Neural progenitor cell (in vitro differentiated cells): Measurements from ENCODE around the gene ARPC5L. TPM values are rescaled to one million over a fixed set of nuclear protein-coding genes. Genes with fewer than 3 reads are reported as not detected.

Source experiments
- DNase-seq: peaks from one replicate; pipeline ENCODE4 v3.0.0-alpha.2; 2016; ENCODE audit warnings: low spot score
- H2AFZ ChIP-seq: fragments of 200-600 bp; sonication (generic); replicated peaks from 2 replicates; pipeline ENCODE4 v1.6.1; 2016; ENCODE audit warnings: antibody characterized with exemption
- H3F3A ChIP-seq: fragments of 200-600 bp; sonication (generic); 2 replicates; pipeline ENCODE4 v1.6.1; 2016; ENCODE audit warnings: antibody characterized with exemption, low read depth
- H3K27ac ChIP-seq: fragments of 200-600 bp; sonication (generic); 2 replicates; pipeline ENCODE4 v1.5.1; 2016; ENCODE audit warnings: mild to moderate bottlenecking
- H3K27me3 ChIP-seq: fragments of 200-600 bp; sonication (generic); 2 replicates; pipeline ENCODE4 v1.6.1; 2016; ENCODE audit warnings: mild to moderate bottlenecking, moderate library complexity
- H3K36me3 ChIP-seq: fragments of 200-600 bp; sonication (generic); 2 replicates; pipeline ENCODE4 v1.5.1; 2016
- H3K4me1 ChIP-seq: fragments of 200-600 bp; sonication (generic); 2 replicates; pipeline ENCODE4 v1.6.1; 2016; ENCODE audit warnings: mixed run types
- H3K4me2 ChIP-seq: fragments of 200-600 bp; sonication (generic); 2 replicates; pipeline ENCODE4 v1.6.1; 2016
- H3K4me3 ChIP-seq: fragments of 200-600 bp; sonication (generic); 2 replicates; pipeline ENCODE4 v1.5.1; 2016
- H3K79me2 ChIP-seq: fragments of 200-600 bp; sonication (generic); 2 replicates; pipeline ENCODE4 v1.6.1; 2016; ENCODE audit warnings: low read depth
- H3K9ac ChIP-seq: fragments of 200-600 bp; sonication (generic); 2 replicates; pipeline ENCODE4 v1.6.1; 2016
- H3K9me3 ChIP-seq: fragments of 200-600 bp; sonication (generic); 2 replicates; pipeline ENCODE4 v1.5.1; 2016; ENCODE audit warnings: low read depth
- H4K20me1 ChIP-seq: fragments of 200-600 bp; sonication (generic); 2 replicates; pipeline ENCODE4 v1.6.1; 2016; ENCODE audit warnings: low read depth
- H3K27ac Mint-ChIP-seq: 3 replicates; pipeline ENCODE4 v1.8.0; 2021; ENCODE audit warnings: mixed read lengths
- H3K27me3 Mint-ChIP-seq: 2 replicates; pipeline ENCODE4 v1.8.0; 2022; ENCODE audit warnings: low read depth, mild to moderate bottlenecking, inconsistent platforms, moderate library complexity, mixed read lengths; ENCODE audit not compliant: insufficient read depth
- H3K36me3 Mint-ChIP-seq: 3 replicates; pipeline ENCODE4 v1.8.0; 2021; ENCODE audit warnings: mixed read lengths
- H3K4me1 Mint-ChIP-seq: 3 replicates; pipeline ENCODE4 v1.8.0; 2021; ENCODE audit warnings: mixed read lengths
- H3K4me3 Mint-ChIP-seq: 3 replicates; pipeline ENCODE4 v1.8.0; 2021; ENCODE audit warnings: mild to moderate bottlenecking, moderate library complexity, mixed read lengths
- H3K9me3 Mint-ChIP-seq: 3 replicates; pipeline ENCODE4 v1.8.0; 2020; ENCODE audit warnings: mixed read lengths
- EZH2 ChIP-seq: fragments of 200-600 bp; sonication (generic); IDR thresholded peaks from 2 replicates; pipeline ENCODE4 v1.6.1; 2017; ENCODE audit warnings: antibody characterized with exemption, mild to moderate bottlenecking, moderate library complexity
- EZH2phosphoT487 ChIP-seq: fragments of 200-600 bp; sonication (generic); IDR thresholded peaks from 2 replicates; pipeline ENCODE4 v1.6.1; 2017; ENCODE audit warnings: antibody characterized with exemption
- total RNA-seq: library from RNA; depleted of rRNA; stranded (reverse); fragments of >200 nt; gene quantifications from 2 replicates; pipeline ENCODE4 v1.2.3, GENCODE V29; 2015; ENCODE audit warnings: low replicate concordance
- TF ChIP-seq, protein P1 (sequence below): fragments of 200-600 bp; sonication (generic); IDR thresholded peaks from 2 replicates; pipeline ENCODE4 v1.5.1; 2017; ENCODE audit warnings: antibody characterized with exemption, mild to moderate bottlenecking

ARPC5L gene
- total RNA-seq, 1 donor from 2014 or later, result 24.0 TPM

DNA sequence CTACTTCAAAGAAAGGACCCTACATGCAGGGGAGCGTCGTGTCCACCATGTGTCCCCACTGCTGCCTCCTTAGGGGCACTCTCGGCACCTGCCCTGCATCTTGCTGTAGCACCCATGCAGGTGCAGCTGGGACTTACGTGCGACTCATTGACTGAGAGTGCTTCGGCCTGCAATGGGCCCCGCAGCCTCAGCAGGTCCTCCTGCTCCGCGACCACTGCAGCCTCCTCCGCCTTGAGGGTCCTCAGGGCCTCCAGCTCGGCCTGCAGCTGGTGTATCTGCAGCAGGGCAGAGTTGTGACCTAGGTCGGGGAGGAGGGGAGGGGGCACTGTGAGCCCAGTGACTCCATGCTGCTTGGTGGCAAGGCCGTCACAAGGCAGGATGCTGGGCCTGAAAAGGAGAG is 27.1 kb downstream of the ARPC5L start:
- Histone ChIP-seq H3K9me3 (no peaks in the 10 kb centered on the region), H3K27me3 (no peaks in the 10 kb centered on the region), H3F3A (peaks cover 8% of the 10 kb centered on the region), H3K79me2 (no peaks in the 10 kb centered on the region), H3K4me2 (no peak overlapping the region), H4K20me1 (no peaks in the 10 kb centered on the region), H3K36me3 (no peaks in the 10 kb centered on the region), H3K4me1 (peaks cover 8% of the 10 kb centered on the region), H3K9ac (no peak overlapping the region), H3K27ac (no peak overlapping the region), H2AFZ (no peak overlapping the region), H3K4me3 (no peak overlapping the region)
- Mint-ChIP-seq H3K36me3 (peaks cover 22% of the 10 kb centered on the region), H3K27me3 (no peaks in the 10 kb centered on the region), H3K9me3 (no peaks in the 10 kb centered on the region), H3K4me1 (peaks cover 2% of the 10 kb centered on the region), H3K4me3 (no peak overlapping the region), H3K27ac (no peak overlapping the region)
- TF ChIP-seq, protein P1, sequence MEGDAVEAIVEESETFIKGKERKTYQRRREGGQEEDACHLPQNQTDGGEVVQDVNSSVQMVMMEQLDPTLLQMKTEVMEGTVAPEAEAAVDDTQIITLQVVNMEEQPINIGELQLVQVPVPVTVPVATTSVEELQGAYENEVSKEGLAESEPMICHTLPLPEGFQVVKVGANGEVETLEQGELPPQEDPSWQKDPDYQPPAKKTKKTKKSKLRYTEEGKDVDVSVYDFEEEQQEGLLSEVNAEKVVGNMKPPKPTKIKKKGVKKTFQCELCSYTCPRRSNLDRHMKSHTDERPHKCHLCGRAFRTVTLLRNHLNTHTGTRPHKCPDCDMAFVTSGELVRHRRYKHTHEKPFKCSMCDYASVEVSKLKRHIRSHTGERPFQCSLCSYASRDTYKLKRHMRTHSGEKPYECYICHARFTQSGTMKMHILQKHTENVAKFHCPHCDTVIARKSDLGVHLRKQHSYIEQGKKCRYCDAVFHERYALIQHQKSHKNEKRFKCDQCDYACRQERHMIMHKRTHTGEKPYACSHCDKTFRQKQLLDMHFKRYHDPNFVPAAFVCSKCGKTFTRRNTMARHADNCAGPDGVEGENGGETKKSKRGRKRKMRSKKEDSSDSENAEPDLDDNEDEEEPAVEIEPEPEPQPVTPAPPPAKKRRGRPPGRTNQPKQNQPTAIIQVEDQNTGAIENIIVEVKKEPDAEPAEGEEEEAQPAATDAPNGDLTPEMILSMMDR, result no peak
- TF ChIP-seq EZH2phosphoT487 (no peak), EZH2 (no peak)
- no peak for DNase-seq

GRCh38 chr9:124890179-124890578 is 28.2 kb downstream of the ARPC5L start:
- Mint-ChIP-seq H3K4me1 (no peaks in the 10 kb centered on the region), H3K27ac (no peak overlapping the region), H3K36me3 (peaks cover 17% of the 10 kb centered on the region), H3K27me3 (no peaks in the 10 kb centered on the region), H3K9me3 (no peaks in the 10 kb centered on the region), H3K4me3 (no peak overlapping the region)
- H3K27me3 ChIP-seq, result no peaks in the 10 kb centered on the region
- TF ChIP-seq, protein P1, result no peak
- TF ChIP-seq EZH2phosphoT487 (no peak), EZH2 (no peak)
- H3K4me2 ChIP-seq, result no peak overlapping the region
- no peaks in the 10 kb centered on the region for H3K4me1 ChIP-seq
- H3K9me3 ChIP-seq, result no peaks in the 10 kb centered on the region
- no peak overlapping the region for H2AFZ ChIP-seq
- no peak for DNase-seq
- no peaks in the 10 kb centered on the region for H3K36me3 ChIP-seq
- H3K4me3 ChIP-seq, result no peak overlapping the region
- no peaks in the 10 kb centered on the region for H3F3A ChIP-seq
- no peaks in the 10 kb centered on the region for H3K79me2 ChIP-seq
- H3K27ac ChIP-seq, result no peak overlapping the region
- H4K20me1 ChIP-seq, result no peaks in the 10 kb centered on the region
- H3K9ac ChIP-seq, result no peak overlapping the region

GRCh38 chr9:124894035-124894740 is 32.3 kb downstream of the ARPC5L start:
- Mint-ChIP-seq H3K36me3 (peaks cover 31% of the 10 kb centered on the region), H3K4me3 (no peak overlapping the region), H3K27me3 (peaks cover 4% of the 10 kb centered on the region), H3K4me1 (no peaks in the 10 kb centered on the region), H3K9me3 (no peaks in the 10 kb centered on the region), H3K27ac (no peak overlapping the region)
- Histone ChIP-seq H3K4me2 (no peak overlapping the region), H3K9ac (no peak overlapping the region), H3F3A (no peaks in the 10 kb centered on the region), H3K9me3 (no peaks in the 10 kb centered on the region), H2AFZ (no peak overlapping the region), H3K4me3 (no peak overlapping the region), H4K20me1 (no peaks in the 10 kb centered on the region), H3K27ac (no peak overlapping the region), H3K36me3 (no peaks in the 10 kb centered on the region), H3K79me2 (no peaks in the 10 kb centered on the region), H3K27me3 (no peaks in the 10 kb centered on the region), H3K4me1 (no peaks in the 10 kb centered on the region)
- TF ChIP-seq EZH2phosphoT487, result no peak
- TF ChIP-seq EZH2, result no peak
- TF ChIP-seq, protein P1, result no peak
- no peak for DNase-seq
